Glutamatergic neuron (in vitro differentiated cells): ENCODE measurements around the gene APP. TPM values are rescaled to one million over a fixed set of nuclear protein-coding genes. Genes with fewer than 3 reads are reported as not detected.
A peak's percentile ranks its signal among the peaks of the same experiment; 100 is the strongest.

Experiments
- DNase-seq: peaks from one replicate; pipeline ENCODE4 v3.0.0; 2022
- H3K27ac Mint-ChIP-seq: one replicate; pipeline ENCODE4 v1.8.0; 2020; ENCODE audit warnings: mild to moderate bottlenecking, mixed read lengths, inconsistent platforms; ENCODE audit not compliant: unreplicated experiment
- H3K27me3 Mint-ChIP-seq: one replicate; pipeline ENCODE4 v1.8.0; 2020; ENCODE audit warnings: mild to moderate bottlenecking, moderate library complexity, mixed read lengths, inconsistent platforms; ENCODE audit not compliant: unreplicated experiment
- H3K36me3 Mint-ChIP-seq: one replicate; pipeline ENCODE4 v1.8.0; 2020; ENCODE audit warnings: mild to moderate bottlenecking, mixed read lengths, inconsistent platforms; ENCODE audit not compliant: unreplicated experiment
- H3K4me1 Mint-ChIP-seq: one replicate; pipeline ENCODE4 v1.8.0; 2020; ENCODE audit warnings: mild to moderate bottlenecking, low read depth, mixed read lengths, inconsistent platforms; ENCODE audit not compliant: unreplicated experiment
- H3K4me3 Mint-ChIP-seq: one replicate; pipeline ENCODE4 v1.8.0; 2020; ENCODE audit warnings: mild to moderate bottlenecking, mixed read lengths, inconsistent platforms; ENCODE audit not compliant: unreplicated experiment
- H3K9me3 Mint-ChIP-seq: one replicate; pipeline ENCODE4 v1.8.0; 2020; ENCODE audit warnings: mild to moderate bottlenecking, moderate library complexity, mixed read lengths, inconsistent platforms; ENCODE audit not compliant: unreplicated experiment
- total RNA-seq: library from RNA; stranded (reverse); fragmentation: NEBNext Ultra II Directional; extraction: Animal tissue kit (Norgen Biotek cat#: 25700); gene quantifications from one replicate; pipeline ENCODE4 v1.2.1, GENCODE V29; 2021; ENCODE audit not compliant: unreplicated experiment
- TF ChIP-seq, protein P1 (sequence below): fragments of 200-600 bp; sonication (generic); IDR thresholded peaks from one replicate; pipeline ENCODE4 v1.5.0; 2021; ENCODE audit not compliant: partially characterized antibody, unreplicated experiment

Gene APP
- total RNA-seq, 1 donor from 2014 or later: 735 TPM

DNA sequence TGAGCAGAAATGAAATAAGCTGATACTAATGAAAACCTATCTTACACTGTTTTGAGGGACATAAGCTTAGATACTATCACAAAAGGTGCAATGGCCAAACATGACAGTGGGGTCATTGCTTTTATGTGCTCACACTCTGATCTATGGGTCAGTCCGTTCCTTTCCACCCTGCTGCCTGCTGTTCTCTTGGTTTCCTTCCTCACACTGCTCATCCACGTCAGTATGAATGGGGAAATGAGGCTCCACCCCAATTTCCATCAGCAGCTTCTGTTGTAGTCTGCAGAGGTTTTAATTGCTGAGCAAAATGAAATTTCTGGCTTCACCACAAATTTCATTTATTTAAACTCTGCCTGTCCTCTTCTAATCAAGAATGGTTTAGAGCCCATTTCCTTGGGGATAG lies 280.6 kb downstream of the APP start:
- Mint-ChIP-seq H3K36me3 (peaks cover 41% of the 10 kb centered on the region), H3K4me1 (peaks cover 6% of the 10 kb centered on the region), H3K9me3 (peaks cover 18% of the 10 kb centered on the region), H3K4me3 (no peak overlapping the region), H3K27ac (peak overlapping the region; percentile 38), H3K27me3 (peaks cover 12% of the 10 kb centered on the region)
- no peak for DNase-seq
- TF ChIP-seq, protein P1, sequence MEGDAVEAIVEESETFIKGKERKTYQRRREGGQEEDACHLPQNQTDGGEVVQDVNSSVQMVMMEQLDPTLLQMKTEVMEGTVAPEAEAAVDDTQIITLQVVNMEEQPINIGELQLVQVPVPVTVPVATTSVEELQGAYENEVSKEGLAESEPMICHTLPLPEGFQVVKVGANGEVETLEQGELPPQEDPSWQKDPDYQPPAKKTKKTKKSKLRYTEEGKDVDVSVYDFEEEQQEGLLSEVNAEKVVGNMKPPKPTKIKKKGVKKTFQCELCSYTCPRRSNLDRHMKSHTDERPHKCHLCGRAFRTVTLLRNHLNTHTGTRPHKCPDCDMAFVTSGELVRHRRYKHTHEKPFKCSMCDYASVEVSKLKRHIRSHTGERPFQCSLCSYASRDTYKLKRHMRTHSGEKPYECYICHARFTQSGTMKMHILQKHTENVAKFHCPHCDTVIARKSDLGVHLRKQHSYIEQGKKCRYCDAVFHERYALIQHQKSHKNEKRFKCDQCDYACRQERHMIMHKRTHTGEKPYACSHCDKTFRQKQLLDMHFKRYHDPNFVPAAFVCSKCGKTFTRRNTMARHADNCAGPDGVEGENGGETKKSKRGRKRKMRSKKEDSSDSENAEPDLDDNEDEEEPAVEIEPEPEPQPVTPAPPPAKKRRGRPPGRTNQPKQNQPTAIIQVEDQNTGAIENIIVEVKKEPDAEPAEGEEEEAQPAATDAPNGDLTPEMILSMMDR: no peak

DNA sequence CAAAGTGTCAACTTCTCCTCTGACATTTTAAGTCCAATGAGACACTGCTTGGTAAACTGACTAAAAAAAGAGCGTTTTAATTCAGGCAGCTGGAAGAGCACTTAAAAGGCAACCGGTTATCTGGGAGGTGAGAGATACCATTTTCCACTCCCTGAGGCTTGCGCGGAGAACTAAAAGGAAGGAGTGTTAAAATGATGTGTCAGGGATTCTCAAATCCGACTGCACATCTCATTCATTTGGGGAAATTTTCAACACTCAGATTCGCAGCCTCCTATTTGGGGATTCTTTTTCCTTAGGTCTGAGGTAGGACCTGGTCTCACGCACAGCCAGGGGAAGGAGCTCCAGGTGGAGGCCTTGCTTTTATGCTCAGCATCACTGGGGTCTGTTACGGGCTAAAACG lies 281.9 kb downstream of the APP start:
- Mint-ChIP-seq H3K4me3 (no peak overlapping the region), H3K4me1 (peaks cover 6% of the 10 kb centered on the region), H3K27ac (no peak overlapping the region), H3K27me3 (peaks cover 15% of the 10 kb centered on the region), H3K9me3 (peaks cover 22% of the 10 kb centered on the region), H3K36me3 (peaks cover 35% of the 10 kb centered on the region)
- DNase-seq: no peak
- TF ChIP-seq, protein P1: no peak

DNA sequence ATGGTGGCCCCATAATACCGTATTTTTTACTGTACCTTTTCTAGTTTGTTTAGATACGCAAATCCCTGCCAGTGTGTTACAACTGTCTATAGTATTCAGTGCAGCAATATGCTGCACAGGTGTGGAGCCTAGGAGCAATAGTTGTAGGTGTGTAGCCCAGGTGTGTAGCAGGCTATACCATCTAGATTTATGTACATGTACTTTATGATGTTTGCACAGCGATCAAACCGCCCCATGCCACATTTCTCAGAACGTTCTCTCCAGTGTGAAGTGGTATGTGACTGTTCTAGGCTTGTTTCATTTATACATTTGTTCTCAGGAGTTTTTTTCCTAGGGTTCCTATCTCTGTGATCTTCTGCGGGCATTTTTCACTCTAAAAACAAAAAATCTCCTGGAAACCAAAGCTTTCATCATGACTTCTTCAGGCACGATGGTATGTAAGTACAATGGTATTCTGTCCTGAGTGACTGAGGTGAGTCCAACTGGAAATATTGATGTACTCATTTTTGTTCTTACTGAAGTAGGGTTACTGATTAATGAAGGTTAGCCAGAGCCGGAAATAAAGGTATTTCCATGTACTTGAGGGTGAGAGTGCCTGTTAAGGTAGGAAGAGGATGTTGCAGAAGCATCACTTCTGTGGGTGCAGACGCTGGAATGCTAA lies 282.8 kb downstream of the APP start:
- peaks cover 15% of the 10 kb centered on the region for H3K27me3 Mint-ChIP-seq
- peak overlapping the region; percentile 33 for H3K27ac Mint-ChIP-seq
- TF ChIP-seq, protein P1: no peak
- no peak overlapping the region for H3K4me3 Mint-ChIP-seq
- peaks cover 19% of the 10 kb centered on the region for H3K9me3 Mint-ChIP-seq
- no peak for DNase-seq
- peaks cover 28% of the 10 kb centered on the region for H3K36me3 Mint-ChIP-seq
- H3K4me1 Mint-ChIP-seq: peaks cover 6% of the 10 kb centered on the region

DNA sequence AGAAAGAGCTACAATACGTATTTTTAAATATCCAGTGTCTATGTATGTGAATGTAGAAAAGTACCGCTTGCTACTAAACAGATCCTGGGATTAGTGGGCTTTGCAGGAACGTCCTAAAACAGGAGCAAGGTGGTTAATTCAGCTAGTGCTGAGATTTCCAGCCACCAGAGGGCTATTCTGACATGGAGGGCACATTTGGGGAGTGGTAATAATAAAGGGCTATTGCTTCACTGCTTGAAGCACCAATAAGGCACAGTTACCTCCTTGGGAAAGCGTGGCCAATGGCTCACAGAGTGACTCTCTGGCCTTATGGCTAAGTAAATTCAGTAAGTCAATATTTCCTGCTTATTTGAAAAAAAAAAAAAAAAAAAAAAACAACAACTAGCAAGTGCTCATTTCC lies 283.4 kb downstream of the APP start:
- Mint-ChIP-seq H3K9me3 (peaks cover 19% of the 10 kb centered on the region), H3K27ac (no peak overlapping the region), H3K36me3 (peaks cover 34% of the 10 kb centered on the region), H3K4me3 (no peak overlapping the region), H3K27me3 (peaks cover 15% of the 10 kb centered on the region), H3K4me1 (peaks cover 6% of the 10 kb centered on the region)
- DNase-seq: no peak
- TF ChIP-seq, protein P1: no peak

DNA sequence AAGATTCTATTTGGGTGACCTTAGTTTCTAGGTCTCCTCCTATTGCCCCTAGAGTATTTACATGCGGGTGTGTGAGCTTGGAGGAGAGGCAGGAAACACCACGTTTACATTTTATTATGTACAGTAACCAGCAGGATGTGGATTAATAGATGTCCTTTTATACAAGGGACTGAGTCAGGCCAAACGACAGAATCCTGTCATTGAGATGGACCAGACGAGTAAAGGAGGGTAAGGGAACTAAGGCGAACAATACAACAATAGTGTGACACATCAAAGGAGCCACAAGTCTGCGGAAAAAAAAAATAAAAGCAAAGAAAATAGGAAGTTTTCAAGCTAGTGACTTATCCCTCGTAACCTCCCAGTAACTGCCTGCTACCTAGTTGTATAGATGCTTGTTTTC lies 284.7 kb downstream of the APP start:
- TF ChIP-seq, protein P1: no peak
- H3K27ac Mint-ChIP-seq: no peak overlapping the region

More for the DNA sequence above, 284.7 kb downstream of the APP start:
- H3K27me3 Mint-ChIP-seq: peaks cover 15% of the 10 kb centered on the region
- peaks cover 19% of the 10 kb centered on the region for H3K9me3 Mint-ChIP-seq
- H3K4me3 Mint-ChIP-seq: no peak overlapping the region
- H3K4me1 Mint-ChIP-seq: peaks cover 6% of the 10 kb centered on the region
- no peak for DNase-seq
- H3K36me3 Mint-ChIP-seq: peaks cover 37% of the 10 kb centered on the region
